Vagina (tissue), 2 donors: ENCODE measurements around the gene PSMD4.

ENCODE experiments used
- CTCF ChIP-seq, 3 experiments: fragments of 450-650 bp in 2 of 3; fragments of 200-600 bp in 1 of 3; sonication (generic) in 1 of 3; IDR thresholded peaks; one replicate each; pipeline ENCODE4 v1.5.1; 2017 to 2019; ENCODE audit warnings: antibody characterized with exemption in 3 of 3, mild to moderate bottlenecking in 2 of 3, moderate library complexity in 2 of 3
- POLR2A ChIP-seq, 2 donors: fragments of 450-650 bp; IDR thresholded peaks; one replicate each; pipeline ENCODE4 v1.6.1; 2017; ENCODE audit warnings: antibody characterized with exemption in 2 of 2, mild to moderate bottlenecking in 2 of 2, moderate library complexity in 2 of 2
- POLR2AphosphoS5 ChIP-seq, 2 donors: sonication (generic); formaldehyde crosslinking; IDR thresholded peaks; one replicate each; pipeline ENCODE4 v1.9.0; 2017; ENCODE audit warnings: antibody characterized with exemption in 2 of 2, mild to moderate bottlenecking in 2 of 2, low read depth in 1 of 2; ENCODE audit not compliant: insufficient read depth in 1 of 2

GRCh38 chr1:151289080-151289935 is 34.8 kb downstream of the PSMD4 start:
- TF ChIP-seq CTCF (IDR thresholded peaks at IDR 0.05) (no peak), POLR2AphosphoS5 (IDR thresholded peaks at IDR 0.05; ENCODE audit: insufficient read depth in 1 of 2, low read depth in 1 of 2) (no peak), POLR2A (IDR thresholded peaks at IDR 0.05) (no peak)
